Astrocyte of the spinal cord (primary cell): Measurements from ENCODE around the gene LELP1.

Experiments used
- DNase-seq: peaks from one replicate; pipeline ENCODE4 v3.0.0; 2011; ENCODE audit warnings: low read depth, low spot score
- H3K4me3 ChIP-seq: 2 replicates; pipeline ENCODE4 v1.5.1; 2011; ENCODE audit warnings: low read depth, mild to moderate bottlenecking, low read length, moderate library complexity
- in situ Hi-C: cut with HindIII; loops from 2 replicates; pipeline ENCODE4 v1.10.0; 2017; ENCODE audit warnings: low sequenced_read_pairs
- TF ChIP-seq, protein P1 (sequence below): IDR thresholded peaks from 2 replicates; pipeline ENCODE4 v1.5.1; 2012; ENCODE audit warnings: low read depth, mild to moderate bottlenecking, low read length, inconsistent platforms

Gene LELP1

DNA sequence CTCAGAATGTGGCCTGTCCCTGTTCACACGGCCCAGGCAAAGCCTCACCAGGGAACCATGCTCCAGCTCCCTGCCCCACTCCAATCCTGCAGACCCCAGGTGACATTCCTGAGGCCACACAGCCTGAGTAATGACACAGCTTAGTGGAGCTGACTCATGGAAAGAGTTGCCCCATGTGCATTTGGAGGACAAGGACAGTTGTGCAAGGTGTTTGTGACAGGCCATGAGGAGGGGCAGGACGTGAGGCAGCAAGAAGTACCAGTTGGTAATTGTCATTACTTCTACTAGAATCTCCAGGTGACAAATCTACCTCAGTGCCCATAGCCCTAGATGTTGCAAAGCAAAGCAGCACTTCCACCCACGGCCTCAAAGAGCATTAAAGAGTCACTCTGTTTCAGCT lies 29.3 kb downstream of the LELP1 start:
- TF ChIP-seq, protein P1, sequence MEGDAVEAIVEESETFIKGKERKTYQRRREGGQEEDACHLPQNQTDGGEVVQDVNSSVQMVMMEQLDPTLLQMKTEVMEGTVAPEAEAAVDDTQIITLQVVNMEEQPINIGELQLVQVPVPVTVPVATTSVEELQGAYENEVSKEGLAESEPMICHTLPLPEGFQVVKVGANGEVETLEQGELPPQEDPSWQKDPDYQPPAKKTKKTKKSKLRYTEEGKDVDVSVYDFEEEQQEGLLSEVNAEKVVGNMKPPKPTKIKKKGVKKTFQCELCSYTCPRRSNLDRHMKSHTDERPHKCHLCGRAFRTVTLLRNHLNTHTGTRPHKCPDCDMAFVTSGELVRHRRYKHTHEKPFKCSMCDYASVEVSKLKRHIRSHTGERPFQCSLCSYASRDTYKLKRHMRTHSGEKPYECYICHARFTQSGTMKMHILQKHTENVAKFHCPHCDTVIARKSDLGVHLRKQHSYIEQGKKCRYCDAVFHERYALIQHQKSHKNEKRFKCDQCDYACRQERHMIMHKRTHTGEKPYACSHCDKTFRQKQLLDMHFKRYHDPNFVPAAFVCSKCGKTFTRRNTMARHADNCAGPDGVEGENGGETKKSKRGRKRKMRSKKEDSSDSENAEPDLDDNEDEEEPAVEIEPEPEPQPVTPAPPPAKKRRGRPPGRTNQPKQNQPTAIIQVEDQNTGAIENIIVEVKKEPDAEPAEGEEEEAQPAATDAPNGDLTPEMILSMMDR = no peak
- no peak for DNase-seq
- H3K4me3 ChIP-seq = no peak overlapping the region
- in situ Hi-C loops = no loop called here

DNA sequence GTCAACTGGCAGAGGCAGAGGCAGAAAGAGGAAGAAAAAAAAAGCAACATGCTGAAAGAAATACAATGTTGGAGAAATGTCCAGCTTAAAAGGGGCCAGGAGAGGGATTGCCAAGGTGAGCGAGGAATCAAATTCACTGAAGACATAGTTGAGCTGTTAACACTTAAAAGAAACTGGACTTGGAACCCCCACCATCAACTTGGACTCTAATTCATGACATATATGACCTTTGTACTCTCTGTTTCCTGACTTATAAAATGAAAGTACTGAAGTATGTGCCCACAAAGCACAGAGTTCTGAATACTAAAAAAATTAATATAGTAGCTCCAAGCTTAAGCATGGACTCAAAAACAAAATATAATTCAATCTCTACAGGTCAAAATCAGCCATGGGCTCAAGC lies 30.2 kb downstream of the LELP1 start:
- TF ChIP-seq, protein P1 = no peak
- no peak overlapping the region for H3K4me3 ChIP-seq
- in situ Hi-C loops = no loop called here
- no peak for DNase-seq

DNA sequence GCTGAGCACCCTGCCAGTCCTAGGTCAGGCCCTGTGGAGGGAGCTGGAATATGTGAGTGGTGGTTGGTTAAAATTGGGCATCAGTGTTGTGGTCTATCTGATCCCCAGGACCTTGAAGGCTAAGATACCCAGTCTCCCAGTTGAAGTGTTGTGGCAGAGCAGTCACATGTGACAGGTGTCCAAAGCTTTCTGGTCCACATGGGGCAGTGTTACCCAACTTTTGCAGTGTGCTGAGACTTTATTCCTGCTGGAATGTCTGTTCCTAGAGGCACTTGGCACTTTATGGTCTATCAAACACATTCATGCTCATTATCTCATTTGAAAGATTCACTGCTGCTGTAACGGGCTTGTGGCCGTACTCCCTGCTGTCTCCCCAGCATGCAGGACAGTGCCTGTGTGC lies 35.3 kb downstream of the LELP1 start:
- H3K4me3 ChIP-seq = no peak overlapping the region
- TF ChIP-seq, protein P1 = no peak
- no peak for DNase-seq
- in situ Hi-C loops = no loop called here

DNA sequence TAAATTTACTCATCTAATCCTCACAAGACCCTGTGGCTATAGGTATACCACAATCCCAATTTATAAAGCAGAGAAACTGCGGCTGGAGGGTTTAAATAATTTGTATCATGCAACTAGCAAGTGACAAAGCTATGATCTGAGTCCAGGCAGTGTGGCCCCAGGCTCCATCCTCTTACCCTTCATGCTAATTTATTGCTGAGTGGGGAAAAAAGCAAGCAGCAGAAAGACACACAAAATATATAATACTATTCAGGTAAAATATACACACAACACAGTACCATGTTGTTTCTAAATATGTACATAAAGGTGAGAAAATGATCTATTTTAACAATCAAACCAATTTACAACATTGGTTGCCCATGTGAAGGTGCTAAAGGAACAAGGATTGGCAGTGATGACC lies 38.9 kb downstream of the LELP1 start:
- TF ChIP-seq, protein P1 = no peak
- in situ Hi-C loops = no loop called here
- no peak for DNase-seq
- no peak overlapping the region for H3K4me3 ChIP-seq

DNA sequence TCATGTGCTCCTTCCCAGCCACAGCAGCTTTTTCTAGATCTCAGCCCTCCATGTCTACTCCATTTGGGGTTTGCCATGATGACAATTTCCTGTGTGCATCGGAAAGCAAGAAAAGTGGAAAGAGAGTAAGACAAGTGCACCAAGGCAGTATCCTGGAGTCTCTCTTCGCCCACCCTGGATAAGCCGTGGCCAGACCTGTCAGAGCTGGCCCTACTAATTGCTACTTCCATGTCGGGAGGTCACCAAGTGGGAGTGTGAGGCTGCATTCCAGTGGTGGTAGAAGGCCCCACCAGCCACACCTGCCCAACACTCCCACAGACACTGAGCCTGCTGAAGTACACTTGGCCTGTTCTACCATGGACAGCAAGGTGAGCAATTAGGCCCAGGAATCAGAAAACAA lies 42.2 kb downstream of the LELP1 start:
- TF ChIP-seq, protein P1 = no peak
- no peak for DNase-seq
- H3K4me3 ChIP-seq = no peak overlapping the region
- in situ Hi-C loops = no loop called here

DNA sequence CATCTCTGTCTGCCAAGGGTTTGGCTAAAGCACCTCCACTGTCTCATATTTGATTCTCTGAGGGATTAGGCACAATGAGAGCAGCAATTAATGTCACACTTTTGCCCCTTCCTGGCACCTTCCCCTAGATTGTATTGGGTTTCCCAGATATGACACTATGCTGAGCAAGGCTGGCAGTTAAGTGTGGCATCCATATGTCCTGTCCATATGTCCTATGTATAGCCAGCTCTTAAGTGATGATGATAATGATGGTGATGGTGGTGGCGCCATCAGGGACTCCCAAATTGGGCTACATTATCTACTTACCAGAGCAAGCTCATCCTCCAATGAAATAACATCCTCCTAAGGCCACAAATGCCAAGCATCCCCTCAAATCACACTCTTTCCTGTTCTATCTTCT lies 42.8 kb downstream of the LELP1 start:
- TF ChIP-seq, protein P1 = no peak
- no peak for DNase-seq
- in situ Hi-C loops = no loop called here
- no peak overlapping the region for H3K4me3 ChIP-seq

DNA sequence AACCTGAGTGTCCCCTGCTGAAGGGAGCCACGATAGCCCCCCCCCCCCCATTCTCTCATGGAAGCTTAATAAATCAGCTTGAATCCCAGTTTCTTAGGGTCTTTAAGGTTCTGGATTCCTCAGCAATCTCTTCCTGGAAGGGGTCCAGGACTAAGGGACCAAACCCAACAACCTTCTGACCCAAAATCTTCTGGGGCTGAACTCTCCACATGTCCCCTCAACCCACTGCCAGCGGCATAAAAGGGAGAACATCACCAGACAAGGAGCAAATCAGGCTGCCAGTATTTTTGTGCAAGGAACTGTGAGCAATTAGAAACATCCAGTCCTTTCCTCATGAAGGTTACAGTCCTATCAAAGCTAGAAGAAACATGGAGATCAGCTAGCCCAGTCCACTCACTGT lies 43.6 kb downstream of the LELP1 start:
- no peak for DNase-seq
- TF ChIP-seq, protein P1 = no peak
- H3K4me3 ChIP-seq = no peak overlapping the region
- in situ Hi-C loops = no loop called here
